ENCODE measurements around the gene TARS3.
A peak's percentile ranks its signal among the peaks of the same experiment; 100 is the strongest.
"Not testable (repeated sequence)": the region's sequence is repeated elsewhere in the genome, so short reads cannot be mapped to it uniquely, and the experiment has no call there.

TARS3 gene

GRCh38 chr15:101723874-101724674 is at the start of gene TARS3:
TSS of gene TARS3 (minus strand) at chr15:101724473. CDS start at chr15:101724387, 86 bp downstream.
- DNase-seq (ENCODE audit: low read depth) = peak; percentile 91

GRCh38 chr15:101773496-101774100 is 49.3 kb upstream of the TARS3 start:
- DNase-seq (ENCODE audit: low read depth) = no peak

GRCh38 chr15:101772921-101773320 is 48.6 kb upstream of the TARS3 start:
- DNase-seq (ENCODE audit: low read depth) = no peak

GRCh38 chr15:101767083-101767640 is 42.9 kb upstream of the TARS3 start:
- DNase-seq (ENCODE audit: low read depth) = not testable (repeated sequence)

- no peak for DNase-seq (ENCODE audit: low read depth)
Measured at GRCh38 chr15:101765772-101766456, 41.6 kb upstream of the TARS3 start.

GRCh38 chr15:101765340-101765671 is 41.0 kb upstream of the TARS3 start:
- DNase-seq (ENCODE audit: low read depth) = not testable (repeated sequence)

- DNase-seq (ENCODE audit: low read depth) = not testable (repeated sequence)
Measured at GRCh38 chr15:101764669-101765339, 40.5 kb upstream of the TARS3 start.

GRCh38 chr15:101746716-101747082 is 22.4 kb upstream of the TARS3 start:
- not testable (repeated sequence) for DNase-seq (ENCODE audit: low read depth)

GRCh38 chr15:101734837-101735236 is 10.6 kb upstream of the TARS3 start:
- not testable (repeated sequence) for DNase-seq (ENCODE audit: low read depth)

- DNase-seq (ENCODE audit: low read depth) = no peak
Measured at GRCh38 chr15:101733545-101733944, 9.3 kb upstream of the TARS3 start.

- DNase-seq (ENCODE audit: low read depth) = no peak
Measured at GRCh38 chr15:101732772-101733171, 8.5 kb upstream of the TARS3 start.

GRCh38 chr15:101731746-101732145 is 7.5 kb upstream of the TARS3 start:
- no peak for DNase-seq (ENCODE audit: low read depth)

GRCh38 chr15:101727186-101727585 is 2.9 kb upstream of the TARS3 start:
- DNase-seq (ENCODE audit: low read depth) = no peak

- no peak for DNase-seq (ENCODE audit: low read depth)
Measured at GRCh38 chr15:101725073-101725472, 800 bp upstream of the TARS3 start.

GRCh38 chr15:101724675-101725005 is 367 bp upstream of the TARS3 start:
- no peak for DNase-seq (ENCODE audit: low read depth)

GRCh38 chr15:101723171-101723873 is 951 bp downstream of the TARS3 start:
- DNase-seq (ENCODE audit: low read depth) = no peak

GRCh38 chr15:101718896-101719295 is 5.4 kb downstream of the TARS3 start:
- no peak for DNase-seq (ENCODE audit: low read depth)

- no peak for DNase-seq (ENCODE audit: low read depth)
Measured at GRCh38 chr15:101712078-101712477, 12.2 kb downstream of the TARS3 start.

- no peak for DNase-seq (ENCODE audit: low read depth)
Measured at GRCh38 chr15:101710806-101711205, 13.5 kb downstream of the TARS3 start.

- DNase-seq (ENCODE audit: low read depth) = no peak
Measured at GRCh38 chr15:101709466-101709865, 14.8 kb downstream of the TARS3 start.

GRCh38 chr15:101707983-101708382 is 16.3 kb downstream of the TARS3 start:
- DNase-seq (ENCODE audit: low read depth) = no peak

GRCh38 chr15:101702077-101702476 is 22.2 kb downstream of the TARS3 start:
- no peak for DNase-seq (ENCODE audit: low read depth)

Measured in stimulated activated CD8-positive, alpha-beta memory T cell treated with anti-CD3 and anti-CD28 coated beads, Interleukin-12 subunit alpha, Interleukin-12 subunit beta, amount 100 ng/mL, for 1 hour (primary cell).